GM19240 (cell line): Measurements from ENCODE around the gene RASGRP2.

ENCODE experiments used
- DNase-seq: peaks from one replicate; pipeline ENCODE4 v3.0.0; 2011; ENCODE audit warnings: low spot score; ENCODE audit not compliant: insufficient read length

RASGRP2 gene

DNA sequence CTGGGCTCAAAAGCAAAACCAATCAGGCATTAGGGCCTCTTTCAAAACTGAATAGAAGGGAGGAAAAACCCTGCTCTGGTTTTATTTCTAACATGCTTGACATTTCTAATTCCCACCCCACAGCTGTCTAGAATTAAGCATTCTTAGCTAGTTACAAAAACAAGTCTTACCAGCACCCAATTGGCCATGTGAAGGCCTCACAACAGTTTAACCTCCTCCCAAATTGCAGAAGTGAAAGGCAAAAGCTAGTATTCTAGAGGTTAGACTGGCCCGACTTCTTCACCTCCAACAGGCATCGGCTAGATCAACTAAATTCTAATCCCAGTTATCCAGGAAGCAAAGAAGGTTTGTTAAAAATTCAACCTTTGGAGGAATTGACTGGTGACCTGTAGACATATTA lies 27.9 kb upstream of the RASGRP2 start:
- no peak for DNase-seq

DNA sequence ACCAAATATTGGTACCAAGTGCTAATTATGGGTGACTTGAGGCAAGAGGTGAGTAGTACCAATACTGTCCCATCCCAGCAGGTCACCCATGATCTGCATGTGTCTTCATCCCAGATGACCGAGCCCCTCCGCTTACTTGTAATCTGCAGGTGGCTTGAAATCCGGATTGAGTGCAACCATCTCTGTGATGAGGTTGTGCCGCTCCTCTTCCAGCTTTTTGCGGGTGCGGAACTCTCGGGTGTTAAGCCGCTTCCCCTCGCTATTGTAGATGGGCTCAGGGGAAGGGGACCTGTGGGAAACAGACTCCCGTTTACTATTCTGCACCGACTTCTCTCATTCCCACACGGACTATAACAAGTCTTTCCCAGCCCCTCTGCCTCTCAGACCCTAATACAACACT lies 26.2 kb upstream of the RASGRP2 start:
- no peak for DNase-seq

DNA sequence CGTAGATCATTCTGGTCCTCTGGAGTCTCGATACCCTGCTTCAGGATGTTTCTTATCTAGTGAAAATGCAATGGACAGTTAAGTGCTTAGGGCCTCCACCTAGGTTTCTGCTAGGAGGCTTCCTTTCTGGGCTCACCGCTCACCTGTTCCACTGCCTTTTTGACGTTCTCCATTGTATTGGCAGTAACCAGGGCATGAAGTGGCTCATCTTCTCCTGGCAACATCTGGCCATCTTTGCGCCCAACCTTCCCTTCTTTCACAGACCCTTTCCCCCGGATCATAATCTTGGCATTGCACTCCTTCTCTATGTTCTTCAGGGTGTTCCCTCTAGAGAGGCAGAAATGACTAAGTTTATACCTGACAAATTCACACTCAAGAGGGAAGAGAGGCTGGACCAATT lies 25.3 kb upstream of the RASGRP2 start:
- DNase-seq = no peak

DNA sequence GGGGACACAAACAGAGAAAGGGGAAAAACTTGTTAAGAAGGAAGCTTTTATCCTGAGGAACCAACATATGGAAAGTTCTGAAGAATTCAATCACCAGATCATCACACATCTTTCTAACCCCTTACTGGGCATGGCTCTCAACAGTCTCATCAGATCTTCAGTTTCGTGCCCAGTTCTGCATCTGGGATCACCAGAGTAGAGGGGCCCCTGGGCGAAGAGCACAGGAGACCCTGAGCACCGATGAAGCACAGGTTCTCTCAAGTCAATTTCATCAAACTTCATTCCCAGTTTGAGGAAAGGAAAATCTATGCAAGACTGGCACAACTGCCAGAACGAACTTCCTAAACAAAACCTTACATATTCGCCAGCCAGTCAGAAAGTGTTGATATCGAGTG lies 24.4 kb upstream of the RASGRP2 start:
- DNase-seq = no peak

DNA sequence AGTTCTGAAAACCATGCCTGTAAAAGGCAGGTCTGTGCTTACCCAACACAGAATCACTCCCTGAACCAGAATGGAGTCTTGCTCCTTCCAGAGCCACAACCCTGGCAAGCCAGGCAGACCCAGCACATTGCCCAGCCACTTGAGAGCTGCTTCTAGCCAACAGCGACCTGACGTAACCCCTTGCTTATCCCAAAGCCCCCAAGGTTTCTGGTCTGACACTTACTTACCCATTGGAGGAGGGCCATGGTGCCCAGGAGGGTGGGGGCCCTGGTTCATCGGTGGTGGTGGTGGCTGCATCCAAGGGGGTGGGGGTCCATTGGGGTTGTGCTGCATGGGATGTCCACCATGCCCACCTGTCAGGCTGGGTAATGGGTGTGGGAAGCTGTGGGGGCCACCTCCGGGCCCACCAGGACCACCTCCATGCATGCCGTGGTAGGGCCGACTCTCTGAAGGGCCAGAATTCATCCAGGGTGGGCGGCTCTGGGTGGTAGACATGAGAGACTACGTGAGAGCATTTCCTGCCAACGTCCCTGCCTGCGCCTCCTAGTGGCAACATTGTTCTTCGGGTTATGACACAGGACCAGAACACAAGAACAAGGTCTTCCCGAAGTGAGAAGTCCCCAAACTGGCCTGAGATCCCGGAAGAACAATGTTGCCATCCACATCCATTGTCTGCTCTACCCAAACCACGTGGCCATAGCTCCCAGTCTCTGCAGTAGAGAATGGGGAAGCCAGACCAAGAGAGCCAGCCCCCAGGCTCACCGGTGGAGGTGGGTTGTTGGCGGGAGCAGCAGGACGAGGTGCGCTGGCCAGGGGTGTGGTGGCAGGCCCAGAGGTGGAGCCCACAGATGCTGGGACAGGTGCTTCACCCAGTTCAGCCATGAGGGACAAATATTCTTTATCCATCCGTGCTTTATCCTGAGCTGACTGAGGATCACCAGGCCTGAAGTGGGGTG lies 23.7 kb upstream of the RASGRP2 start:
- no peak for DNase-seq

DNA sequence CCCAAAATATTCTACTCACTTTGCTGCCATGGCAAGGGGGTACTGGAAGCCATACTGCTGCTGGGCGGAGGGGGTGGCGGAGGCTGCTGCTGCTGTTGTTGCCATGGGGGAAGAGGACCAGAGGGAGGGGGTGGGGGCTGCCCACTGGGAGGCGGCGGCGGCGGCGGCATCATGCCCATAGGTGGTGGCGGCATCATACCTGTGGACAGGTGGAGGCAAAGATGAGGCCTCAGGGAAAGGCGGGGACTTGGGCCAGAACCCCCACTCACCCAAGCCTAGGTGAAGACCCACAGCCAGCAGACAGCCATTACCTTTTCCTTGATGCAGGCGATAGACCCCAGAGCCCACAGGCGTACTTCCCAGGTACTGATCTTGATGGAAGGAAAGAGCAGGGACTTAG lies 22.9 kb upstream of the RASGRP2 start:
- DNase-seq = no peak

DNA sequence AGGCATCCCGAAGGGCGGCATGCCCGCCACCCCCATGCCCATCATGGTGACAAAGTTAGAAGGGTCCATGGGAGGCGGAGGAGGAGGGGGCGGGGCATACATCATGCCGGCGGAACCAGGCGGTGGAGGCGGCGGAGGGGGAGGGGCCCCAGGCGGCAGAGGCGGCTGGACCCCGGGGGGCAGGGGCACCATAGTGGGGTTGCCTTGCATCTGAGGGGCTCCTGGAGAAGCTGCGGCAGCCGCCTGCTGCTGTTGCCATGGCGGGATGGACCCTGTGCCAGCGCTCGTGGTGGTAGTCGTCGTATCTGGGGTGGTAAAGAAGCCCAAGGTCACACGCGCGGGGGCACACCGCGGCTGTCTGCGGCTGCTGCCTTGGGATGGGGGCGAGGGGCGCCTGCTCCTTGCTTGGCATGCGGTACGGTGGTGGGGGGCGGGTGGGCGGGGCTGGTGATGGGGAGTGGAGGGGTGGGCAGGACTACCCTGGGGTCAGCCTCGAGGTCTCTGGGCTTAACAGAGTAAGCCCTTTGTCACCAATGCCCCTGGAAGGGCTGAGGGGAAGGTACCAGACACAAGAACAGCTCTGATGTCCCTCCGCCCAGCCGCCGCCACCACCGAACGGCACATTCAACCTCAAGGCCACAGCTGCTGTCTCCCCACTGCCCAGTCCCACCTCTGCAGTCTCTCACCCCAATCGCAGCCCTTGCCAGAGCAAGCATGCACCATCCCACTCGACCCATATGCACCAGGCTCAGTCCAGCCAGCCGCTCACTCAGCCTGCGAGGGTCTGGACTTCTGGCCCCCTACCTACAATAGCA lies 22.1 kb upstream of the RASGRP2 start:
- DNase-seq = no peak

DNA sequence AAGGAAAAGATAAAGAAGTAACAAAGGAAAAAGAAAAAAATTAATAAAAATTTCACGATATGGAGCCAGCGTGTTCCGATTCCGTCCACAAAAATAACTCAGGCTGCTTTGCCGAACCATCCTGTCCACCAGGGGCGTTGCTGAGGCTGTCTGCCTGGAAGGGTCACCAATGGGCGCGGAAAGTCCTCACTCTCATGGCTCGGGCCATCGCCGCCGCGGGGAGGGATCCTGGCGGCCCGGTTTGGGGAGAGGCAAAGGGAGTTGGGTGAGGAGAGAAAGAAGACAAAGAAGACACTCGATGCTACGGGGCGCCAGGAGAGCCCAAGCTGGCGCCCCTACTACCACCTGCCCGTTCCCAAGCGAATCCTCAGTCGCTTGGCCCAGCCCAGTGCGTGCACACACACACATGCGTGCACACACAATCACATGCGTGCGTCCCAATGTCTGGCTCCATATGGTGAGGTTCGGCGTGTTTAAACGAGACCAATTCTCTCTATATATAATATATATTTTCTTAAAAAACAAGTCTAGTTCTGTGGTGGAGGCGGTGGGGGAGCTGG lies 21.4 kb upstream of the RASGRP2 start:
- DNase-seq = no peak

DNA sequence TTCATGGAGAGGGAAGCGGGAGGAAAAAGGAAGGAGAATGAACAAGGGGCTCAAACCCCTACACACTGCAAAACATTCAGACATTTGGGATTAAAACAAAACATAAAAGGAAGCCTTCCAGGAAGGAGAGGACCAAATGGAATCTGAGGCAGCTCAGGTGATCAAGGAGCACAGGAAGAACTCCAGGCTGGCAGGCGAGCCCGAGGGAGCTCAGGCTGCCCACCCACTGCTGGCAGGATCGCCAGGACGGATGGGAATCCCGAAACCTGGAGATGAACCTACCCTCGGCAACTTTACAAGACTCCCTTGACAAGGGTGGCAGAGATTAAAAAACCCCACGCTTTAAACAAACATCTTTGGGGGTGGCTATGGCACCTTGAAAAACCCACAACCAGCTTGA lies 20.8 kb upstream of the RASGRP2 start:
- no peak for DNase-seq

DNA sequence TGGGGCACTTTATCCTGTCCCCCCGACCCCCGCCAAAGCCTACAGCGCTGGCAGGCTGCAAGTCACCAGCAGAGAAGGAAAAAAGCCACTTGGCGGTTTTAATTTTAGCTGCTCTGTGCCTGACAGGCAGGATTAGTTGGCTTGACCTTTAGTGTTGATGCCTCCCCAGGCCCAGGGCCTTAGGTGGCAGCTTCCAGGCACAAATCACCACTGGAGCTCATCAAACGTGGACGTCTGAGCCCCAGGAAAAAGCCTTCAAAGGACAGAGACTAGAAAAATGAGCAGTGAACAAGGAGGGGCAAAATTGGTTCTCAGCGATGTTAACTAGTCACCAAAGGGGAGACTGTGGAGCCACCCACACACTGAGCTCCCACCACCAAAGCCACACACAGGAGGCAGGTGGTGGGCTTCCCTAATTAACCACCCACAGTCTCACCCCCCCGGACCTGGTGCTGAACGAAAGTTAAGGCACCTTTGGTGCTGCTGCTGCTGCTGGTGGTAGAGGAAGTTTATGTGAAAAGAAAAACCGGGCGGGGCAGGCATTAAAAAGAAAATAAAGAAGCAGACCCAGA lies 20.2 kb upstream of the RASGRP2 start:
- no peak for DNase-seq

DNA sequence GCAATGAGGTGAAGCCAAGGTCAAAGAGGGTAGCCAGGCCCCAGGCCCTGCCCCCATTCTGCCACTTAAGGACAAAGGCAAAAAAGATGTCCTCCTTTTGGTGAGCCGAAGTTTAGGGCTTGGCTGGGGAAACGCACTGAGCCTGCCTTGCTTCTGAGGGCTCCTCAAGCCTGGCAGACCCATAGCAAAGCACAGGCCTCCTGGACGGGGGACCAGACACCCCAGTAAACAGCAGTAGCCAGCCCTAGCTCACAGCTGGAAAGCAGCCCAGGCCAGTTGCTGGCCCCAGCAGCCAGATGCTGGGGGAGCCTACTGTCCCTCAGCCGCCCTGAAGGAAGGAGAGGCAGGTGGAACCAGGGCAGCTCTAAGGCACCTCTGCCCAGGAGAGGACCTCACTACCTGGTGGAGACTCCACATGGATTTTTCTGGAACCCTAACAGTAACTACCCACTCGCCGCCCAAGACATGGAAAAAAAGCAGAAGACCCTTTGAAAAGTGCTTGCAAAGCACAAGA lies 19.6 kb upstream of the RASGRP2 start:
- no peak for DNase-seq

DNA sequence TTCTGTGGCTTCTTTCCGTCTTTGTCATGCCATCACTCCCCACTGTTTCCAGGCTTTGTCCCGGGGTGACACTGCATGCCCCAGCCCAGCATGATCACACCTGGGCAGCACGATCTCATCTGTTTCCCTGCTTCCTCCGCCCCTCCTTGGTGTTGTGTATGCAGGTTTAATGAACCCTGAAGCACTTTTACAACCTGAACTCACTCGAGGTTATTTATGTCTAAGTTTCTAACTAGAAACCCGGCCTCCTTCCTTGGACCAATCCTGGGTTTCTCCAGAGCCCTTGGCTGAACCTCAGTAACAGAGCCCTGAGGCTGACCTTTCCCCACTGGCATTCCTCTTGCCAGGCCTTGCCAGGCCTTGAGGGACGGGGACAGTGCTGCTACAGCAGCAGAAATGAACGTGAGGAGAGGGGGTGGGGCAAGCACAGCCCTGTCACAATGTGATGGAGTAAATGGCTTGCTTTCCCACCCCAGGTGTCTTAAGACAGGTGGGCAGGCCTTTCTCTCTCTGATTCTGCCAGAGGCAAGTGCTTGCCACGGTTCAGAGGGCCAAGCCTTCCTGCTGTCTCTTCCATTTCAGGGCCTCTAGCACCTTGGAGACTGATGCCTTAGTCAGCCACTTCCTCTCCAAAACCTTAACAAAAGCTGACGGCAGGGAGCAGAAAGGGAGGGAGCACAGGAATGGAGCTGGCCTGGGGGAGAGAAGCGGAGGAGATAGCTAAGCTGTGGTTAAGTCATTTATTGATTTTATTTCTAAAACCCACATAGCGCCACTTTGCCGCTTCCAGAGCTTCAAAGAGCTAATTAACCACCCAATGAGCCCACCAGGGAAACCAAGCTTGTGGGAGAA lies 19.0 kb upstream of the RASGRP2 start:
- DNase-seq = no peak

DNA sequence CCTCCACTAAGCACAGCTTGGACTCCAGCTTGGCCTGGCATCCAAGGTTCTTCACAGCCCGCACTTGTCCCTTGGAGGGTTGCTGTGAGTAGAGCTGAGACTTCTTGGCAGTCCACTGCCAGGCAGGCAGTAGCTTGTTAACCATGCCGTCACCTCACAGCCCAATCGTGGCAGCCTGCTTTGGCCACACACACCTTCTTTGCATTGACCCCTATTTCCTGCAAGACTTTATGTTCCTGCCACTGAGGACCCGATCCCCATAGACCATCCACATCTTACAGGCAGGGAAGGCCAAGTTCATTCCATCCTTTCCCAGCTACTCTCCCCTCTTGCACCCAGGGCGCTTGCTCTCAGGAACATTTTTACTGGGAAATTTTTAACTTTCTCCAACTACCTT lies 18.3 kb upstream of the RASGRP2 start:
- DNase-seq = no peak

DNA sequence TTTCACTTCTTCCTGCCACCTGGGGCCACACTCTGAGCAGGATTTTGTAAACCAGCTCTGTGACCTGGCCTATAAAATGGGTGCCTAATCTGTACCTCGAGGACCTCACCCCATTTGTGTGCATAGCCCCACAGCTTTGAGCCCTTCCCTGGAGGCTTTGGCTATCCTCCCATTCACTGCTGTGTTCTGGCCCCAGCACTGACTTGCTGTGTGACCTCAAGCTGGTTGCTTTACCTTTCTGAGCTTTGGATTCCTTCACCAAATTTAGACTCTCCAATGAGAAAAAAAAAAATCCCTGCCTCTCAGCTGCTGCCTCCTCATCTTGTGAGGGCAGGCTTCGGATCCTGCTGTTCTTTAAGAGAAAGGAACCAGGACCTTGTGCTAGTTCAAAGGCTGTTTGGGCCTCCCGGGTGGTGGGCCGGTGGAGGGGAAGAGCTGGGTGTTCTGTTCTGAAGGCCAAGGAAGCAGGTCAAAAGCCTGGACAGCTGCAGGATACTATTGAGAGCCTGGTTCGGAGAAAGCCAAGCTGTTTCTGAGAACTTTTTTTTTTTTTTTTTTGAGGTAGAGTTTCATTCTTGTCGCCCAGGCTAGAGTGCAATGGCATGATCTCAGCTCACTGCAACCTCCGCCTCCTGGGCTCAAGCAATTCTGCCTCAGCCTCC lies 16.9 kb upstream of the RASGRP2 start:
- DNase-seq = no peak

DNA sequence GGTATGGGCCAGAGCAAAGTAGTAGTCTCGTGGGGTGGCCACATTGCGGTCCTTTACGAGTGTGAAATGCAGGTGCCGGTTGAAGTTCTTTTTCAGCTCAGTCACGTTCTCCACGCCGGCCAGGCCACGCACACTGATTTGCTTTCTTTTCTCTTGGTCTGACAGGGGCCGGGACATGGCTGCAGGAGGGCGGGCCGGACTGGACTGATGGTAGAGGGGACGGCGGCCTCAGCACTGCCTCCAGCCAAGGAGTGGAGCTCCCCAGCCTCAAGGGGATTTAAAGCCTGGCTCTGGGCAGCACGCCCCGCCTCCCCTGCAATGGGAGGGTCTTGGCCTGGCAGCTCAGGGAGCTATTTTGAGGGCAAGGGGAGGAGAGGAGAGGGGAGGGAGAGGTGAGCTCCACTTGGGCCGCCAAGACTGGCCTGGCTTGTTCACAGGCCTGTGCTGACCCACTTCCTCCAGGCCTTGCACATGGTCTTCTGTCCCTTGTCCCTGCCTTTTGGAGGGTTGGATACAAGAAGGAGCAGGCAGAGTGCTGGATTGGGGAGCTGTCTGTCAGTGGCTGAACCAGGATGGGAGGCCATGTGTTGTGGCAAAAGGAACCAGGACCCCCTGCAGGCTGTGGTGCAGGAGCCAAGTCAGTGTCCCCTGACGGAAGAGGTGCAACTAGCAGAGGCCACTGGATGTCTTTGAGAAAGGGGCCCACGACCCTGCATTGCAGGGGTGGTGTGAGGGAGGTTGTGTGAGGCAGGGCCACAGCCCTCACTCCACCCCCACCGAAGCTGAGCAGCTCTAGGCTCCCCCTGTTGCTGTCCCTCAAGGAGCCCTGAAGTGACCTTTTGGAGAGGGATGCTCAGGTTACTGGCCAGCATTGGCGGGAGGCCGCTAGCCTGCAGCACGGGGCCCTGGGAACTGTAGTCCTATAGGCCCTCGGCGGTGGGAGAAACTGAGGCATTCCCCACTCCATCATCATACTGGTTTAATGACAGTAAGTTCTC lies 16.1 kb upstream of the RASGRP2 start, which contains the start of gene PYGM:
Gene PYGM, minus strand, starts transcription at position 253 of the 998 bp plus-strand sequence. Its CDS starts 76 bp downstream, at position 177.
- DNase-seq = no peak

DNA sequence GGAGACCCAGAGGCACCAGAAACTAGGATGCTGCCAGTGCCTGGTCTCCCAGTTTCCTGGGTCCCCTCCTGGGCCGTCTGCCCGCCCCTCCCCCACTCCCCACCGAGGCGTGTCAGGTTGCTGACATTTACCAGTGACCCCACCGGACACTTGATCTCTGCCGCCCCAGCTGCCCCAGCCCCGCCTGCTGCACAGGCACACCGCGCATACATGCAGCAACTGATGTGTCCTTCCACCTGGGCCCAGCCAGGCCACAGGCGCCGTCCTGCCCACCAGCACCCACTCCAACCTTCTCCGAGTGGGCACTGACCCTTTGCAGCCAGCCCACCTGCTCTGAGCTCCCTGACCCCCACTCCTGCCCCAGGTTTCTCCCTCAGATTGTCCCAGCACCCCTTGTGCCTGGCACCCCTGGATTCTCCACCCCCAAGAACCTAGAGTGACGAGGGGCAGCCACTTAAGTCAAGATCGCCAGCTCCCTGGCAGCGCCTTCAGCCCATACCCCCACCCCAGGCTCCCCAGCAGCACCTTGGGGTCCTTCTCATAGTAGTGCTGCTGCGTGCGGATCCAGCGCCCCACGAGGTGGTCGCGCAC lies 15.3 kb upstream of the RASGRP2 start:
- no peak for DNase-seq

DNA sequence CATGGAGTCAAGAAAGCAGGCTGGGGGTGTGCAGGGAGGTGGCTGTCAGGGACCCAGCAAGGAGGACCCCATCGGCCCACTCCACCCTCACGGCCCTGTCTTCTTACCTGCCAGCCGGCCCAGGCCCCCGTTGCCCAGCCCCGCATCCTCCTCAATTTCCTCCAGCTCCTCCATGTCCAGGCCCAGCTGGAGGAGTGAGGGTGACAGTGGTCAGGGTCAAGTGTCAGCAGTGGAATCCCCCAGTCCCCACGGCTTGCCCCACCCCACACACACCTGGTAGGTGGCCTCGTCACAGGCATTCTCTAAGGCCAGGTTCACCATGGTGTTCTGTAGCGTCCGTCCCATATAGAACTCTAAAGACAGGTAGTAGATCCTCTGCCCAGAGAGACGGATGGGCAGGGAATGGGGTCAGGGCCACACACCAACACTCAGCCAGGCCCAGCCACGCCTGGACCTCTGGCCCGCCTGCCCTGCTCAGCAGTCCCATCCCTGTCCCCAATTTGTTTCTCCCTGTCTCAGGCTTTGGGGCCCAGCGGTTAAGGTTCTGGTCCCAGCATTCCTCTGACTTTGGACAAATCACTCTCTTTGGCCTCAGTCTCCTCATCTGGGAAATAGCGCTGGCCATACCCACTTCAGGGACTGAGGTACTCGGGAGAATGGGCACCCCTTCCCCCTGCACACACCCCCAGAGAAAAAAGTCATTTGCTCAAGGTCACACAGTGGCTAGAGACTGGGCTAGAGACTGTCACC lies 14.6 kb upstream of the RASGRP2 start:
- DNase-seq = no peak
